H9 (cell line): Measurements from ENCODE around the gene SH2D2A. TPM values are rescaled to one million over a fixed set of nuclear protein-coding genes. Genes with fewer than 3 reads are reported as not detected.

Source experiments
- DNase-seq: peaks from one replicate; pipeline ENCODE4 v3.0.0-alpha.2; 2017
- H2AFZ ChIP-seq: one replicate; pipeline ENCODE4 v1.6.1; 2013; ENCODE audit warnings: mild to moderate bottlenecking, low read length, control low read depth, moderate library complexity
- H2AK5ac ChIP-seq: 2 replicates; pipeline ENCODE4 v1.6.1; 2013; ENCODE audit warnings: low read length, control low read depth, mixed read lengths; ENCODE audit not compliant: insufficient read length
- H2BK120ac ChIP-seq: one replicate; pipeline ENCODE4 v1.6.1; 2013; ENCODE audit warnings: low read depth, mild to moderate bottlenecking, low read length, control low read depth, inconsistent platforms; ENCODE audit not compliant: poor library complexity, severe bottlenecking
- H2BK12ac ChIP-seq: 2 replicates; pipeline ENCODE4 v1.6.1; 2013; ENCODE audit warnings: low read length, control low read depth, mixed read lengths, low read depth; ENCODE audit not compliant: insufficient read length
- H2BK15ac ChIP-seq: 2 replicates; pipeline ENCODE4 v1.6.1; 2013; ENCODE audit warnings: low read depth, low read length, control low read depth
- H2BK20ac ChIP-seq: one replicate; pipeline ENCODE4 v1.6.1; 2013; ENCODE audit warnings: low read depth, mild to moderate bottlenecking, low read length, control low read depth, inconsistent platforms; ENCODE audit not compliant: poor library complexity, severe bottlenecking
- H2BK5ac ChIP-seq: 2 replicates; pipeline ENCODE4 v1.6.1; 2013; ENCODE audit warnings: low read length, control low read depth, mixed read lengths; ENCODE audit not compliant: insufficient read length
- H3K14ac ChIP-seq: 2 replicates; pipeline ENCODE4 v1.6.1; 2013; ENCODE audit warnings: low read length, control low read depth; ENCODE audit not compliant: insufficient read depth
- H3K18ac ChIP-seq: 2 replicates; pipeline ENCODE4 v1.6.1; 2013; ENCODE audit warnings: low read depth, mild to moderate bottlenecking, mixed read lengths, low read length, control low read depth; ENCODE audit not compliant: insufficient read length
- H3K23ac ChIP-seq: 2 replicates; pipeline ENCODE4 v1.6.1; 2013; ENCODE audit warnings: low read length, control low read depth, mixed read lengths, low read depth; ENCODE audit not compliant: insufficient read length
- H3K23me2 ChIP-seq: 2 replicates; pipeline ENCODE4 v1.6.1; 2013; ENCODE audit warnings: low read depth, mild to moderate bottlenecking, mixed read lengths, low read length, control low read depth; ENCODE audit not compliant: insufficient read length, poor library complexity, severe bottlenecking
- H3K27ac ChIP-seq: 2 replicates; pipeline ENCODE4 v1.5.1; 2013; ENCODE audit warnings: low read length, control low read depth, mixed read lengths, low read depth; ENCODE audit not compliant: insufficient read length
- H3K27me3 ChIP-seq: 2 replicates; pipeline ENCODE4 v1.6.1; 2013; ENCODE audit warnings: low read length, control low read depth, inconsistent platforms; ENCODE audit not compliant: insufficient read depth
- H3K4ac ChIP-seq: 2 replicates; pipeline ENCODE4 v1.6.1; 2013; ENCODE audit warnings: low read depth, mild to moderate bottlenecking, control low read depth, inconsistent platforms, low read length, moderate library complexity
- H3K4me1 ChIP-seq: 2 replicates; pipeline ENCODE4 v1.6.1; 2013; ENCODE audit warnings: low read length, control low read depth, inconsistent platforms; ENCODE audit not compliant: insufficient read depth
- H3K4me2 ChIP-seq: 2 replicates; pipeline ENCODE4 v1.6.1; 2013; ENCODE audit warnings: low read length, control low read depth, mixed read lengths; ENCODE audit not compliant: insufficient read length, insufficient read depth
- H3K56ac ChIP-seq: 2 replicates; pipeline ENCODE4 v1.6.1; 2013; ENCODE audit warnings: low read depth, mild to moderate bottlenecking, mixed read lengths, low read length, control low read depth; ENCODE audit not compliant: insufficient read length
- H3K79me1 ChIP-seq: 2 replicates; pipeline ENCODE4 v1.6.1; 2013; ENCODE audit warnings: low read depth, mild to moderate bottlenecking, moderate library complexity, low read length, control low read depth, inconsistent platforms; ENCODE audit not compliant: insufficient read depth, poor library complexity, severe bottlenecking
- H3K79me2 ChIP-seq: 2 replicates; pipeline ENCODE4 v1.6.1; 2013; ENCODE audit warnings: low read length, control low read depth, inconsistent platforms; ENCODE audit not compliant: insufficient read depth
- H3K9ac ChIP-seq: 2 replicates; pipeline ENCODE4 v1.6.1; 2013; ENCODE audit warnings: low read length, control low read depth, mixed read lengths; ENCODE audit not compliant: insufficient read length; ENCODE audit errors: extremely low read depth
- H3K9me3 ChIP-seq: one replicate; pipeline ENCODE4 v1.6.1; 2013; ENCODE audit warnings: low read depth, low read length, inconsistent platforms; ENCODE audit not compliant: control insufficient read depth
- H3T11ph ChIP-seq: one replicate; pipeline ENCODE4 v1.6.1; 2013; ENCODE audit warnings: mild to moderate bottlenecking, low read length, control low read depth, inconsistent platforms
- H4K20me1 ChIP-seq: one replicate; pipeline ENCODE4 v1.6.1; 2013; ENCODE audit not compliant: control insufficient read depth, insufficient read length, insufficient read depth
- H4K5ac ChIP-seq: 2 replicates; pipeline ENCODE4 v1.6.1; 2013; ENCODE audit warnings: low read depth, mild to moderate bottlenecking, mixed read lengths, low read length, control low read depth; ENCODE audit not compliant: insufficient read length
- H4K8ac ChIP-seq: replicated peaks from 2 replicates; pipeline ENCODE4 v1.6.1; 2013; ENCODE audit warnings: low read length, control low read depth, mixed read lengths, low read depth; ENCODE audit not compliant: insufficient read length
- H4K91ac ChIP-seq: 2 replicates; pipeline ENCODE4 v1.6.1; 2013; ENCODE audit warnings: low read depth, mild to moderate bottlenecking, moderate library complexity, mixed read lengths, low read length, control low read depth; ENCODE audit not compliant: insufficient read length
- H3K27ac Mint-ChIP-seq, 3 experiments: 2 replicates in 2 of 3; 3 replicates in 1 of 3; pipeline ENCODE4 v1.8.0; 2020 to 2021; ENCODE audit warnings: mixed read lengths in 3 of 3, mild to moderate bottlenecking in 1 of 3, moderate library complexity in 1 of 3
- H3K27me3 Mint-ChIP-seq: 2 replicates; pipeline ENCODE4 v1.8.0; 2021; ENCODE audit warnings: low read depth, mild to moderate bottlenecking, moderate library complexity, mixed read lengths
- H3K36me3 Mint-ChIP-seq, 3 experiments: 2 replicates in 2 of 3; 3 replicates in 1 of 3; pipeline ENCODE4 v1.8.0; 2020 to 2021; ENCODE audit warnings: low read depth in 3 of 3, mixed read lengths in 3 of 3; ENCODE audit not compliant: insufficient read depth in 1 of 3
- H3K4me1 Mint-ChIP-seq, 2 experiments: 2 replicates each; pipeline ENCODE4 v1.8.0; 2020; ENCODE audit warnings: mixed read lengths in 2 of 2
- H3K4me3 Mint-ChIP-seq, 2 experiments: 2 replicates in 1 of 2; 3 replicates in 1 of 2; pipeline ENCODE4 v1.8.0; 2020 to 2021; ENCODE audit warnings: mild to moderate bottlenecking in 2 of 2, mixed read lengths in 2 of 2, moderate library complexity in 1 of 2
- H3K9me3 Mint-ChIP-seq, 2 experiments: 2 replicates in 1 of 2; 3 replicates in 1 of 2; pipeline ENCODE4 v1.8.0; 2020; ENCODE audit warnings: mild to moderate bottlenecking in 2 of 2, mixed read lengths in 2 of 2, moderate library complexity in 1 of 2
- CTCF ChIP-seq: fragments of 200-600 bp; sonication (generic); conservative IDR thresholded peaks from 3 replicates; pipeline ENCODE4 v1.8.0; 2021; ENCODE audit warnings: antibody characterized with exemption, mild to moderate bottlenecking
- WGBS: extraction: QIAGEN DNeasy Blood & Tissue Kit; methylation state at CpG from one replicate; pipeline ENCODE4 v1.1.7; 2013; ENCODE audit warnings: missing lambda C conversion rate, low lambda C conversion rate, mixed read lengths; ENCODE audit not compliant: insufficient read length; ENCODE audit errors: extremely low coverage; 5-methylcytosine and 5-hydroxymethylcytosine counted together
- total RNA-seq: library from RNA; stranded (reverse); gene quantifications from 2 replicates; pipeline ENCODE4 v1.2.1, GENCODE V29; 2021

SH2D2A gene
- total RNA-seq, 1 experiment from 2014 or later, result 2.0 TPM

- no peak for TF ChIP-seq CTCF
- Histone ChIP-seq H3K79me1 (no peaks in the 10 kb centered on the region), H4K5ac (no peak overlapping the region), H3K4me1 (no peaks in the 10 kb centered on the region), H3K4me2 (peak overlapping the region; percentile 68), H3K56ac (no peak overlapping the region), H2BK5ac (no peak overlapping the region), H4K8ac (no peak overlapping the region), H2BK15ac (no peak overlapping the region), H3K27me3 (peaks cover 59% of the 10 kb centered on the region), H3K23ac (no peak overlapping the region), H2BK12ac (no peak overlapping the region), H3K27ac (no peak overlapping the region), H2BK120ac (no peak overlapping the region), H3K18ac (no peak overlapping the region), H3K14ac (no peak overlapping the region), H2BK20ac (no peak overlapping the region), H4K20me1 (no peaks in the 10 kb centered on the region), H3T11ph (no peak overlapping the region), H3K9me3 (no peaks in the 10 kb centered on the region), H4K91ac (no peak overlapping the region), H3K9ac (no peak overlapping the region), H3K79me2 (no peaks in the 10 kb centered on the region), H2AK5ac (no peak overlapping the region), H3K4ac (no peak overlapping the region), H3K23me2 (peaks cover 12% of the 10 kb centered on the region), H2AFZ (no peak overlapping the region)
- no peak overlapping the region for H3K27ac Mint-ChIP-seq
- no peaks in the 10 kb centered on the region for H3K9me3 Mint-ChIP-seq
- no peak for DNase-seq
- H3K36me3 Mint-ChIP-seq, result no peaks in the 10 kb centered on the region
- H3K4me1 Mint-ChIP-seq, result peaks cover 15 to 32% of the 10 kb centered on the region in 2 experiments
- peaks cover 98% of the 10 kb centered on the region for H3K27me3 Mint-ChIP-seq
- peak overlapping the region; percentile 42 to 78; a peak in 4 of 5 replicates for H3K4me3 Mint-ChIP-seq
- no CpG with 5 or more reads among the region's 23 CpGs for WGBS
These were observed 32.5 kb upstream of the SH2D2A start for GRCh38 chr1:156849151-156849496.
